ENCODE measurements around the gene R3HDM2. TPM values are rescaled to one million over a fixed set of nuclear protein-coding genes. Genes with fewer than 3 reads are reported as not detected.
"Not testable (repeated sequence)": the region's sequence is repeated elsewhere in the genome, so short reads cannot be mapped to it uniquely, and the experiment has no call there.

The R3HDM2 gene
- total RNA-seq, 2 donors from 2014 or later, result 82.7 to 116 TPM

DNA sequence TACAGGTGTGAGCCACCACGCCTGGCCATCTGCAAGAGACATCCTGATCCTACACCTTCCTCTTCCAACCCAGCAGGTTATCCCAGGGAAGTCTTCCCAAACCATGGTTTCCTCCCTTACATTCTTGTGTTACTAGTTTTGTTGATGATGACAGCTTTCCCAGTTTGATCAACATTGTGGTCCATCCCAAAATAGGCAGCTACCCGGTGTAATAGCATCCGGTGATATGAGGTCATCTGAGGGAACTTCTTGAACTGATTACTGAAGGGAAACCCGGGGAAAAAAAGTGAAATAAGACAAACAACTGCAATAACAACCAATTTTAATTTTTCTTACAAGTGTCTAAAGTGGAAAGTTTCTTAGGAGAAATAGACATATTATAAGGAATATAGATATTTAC lies 134.6 kb downstream of the R3HDM2 start:
- Mint-ChIP-seq H3K9me3 (no peaks in the 10 kb centered on the region), H3K27me3 (ENCODE audit: insufficient read depth) (no peaks in the 10 kb centered on the region), H3K36me3 (ENCODE audit: low read depth) (peaks cover 51% of the 10 kb centered on the region), H3K27ac (no peak overlapping the region), H3K4me3 (no peak overlapping the region), H3K4me1 (no peaks in the 10 kb centered on the region)
- DNase-seq, result no peak
- H3K27me3 ChIP-seq (ENCODE audit: control insufficient read depth, insufficient read depth, low read length, poor library complexity, severe bottlenecking), result no peaks in the 10 kb centered on the region
- H3K9me3 ChIP-seq (ENCODE audit: control insufficient read depth, low read length), result no peaks in the 10 kb centered on the region
- 88 to 97% methylated on average over 2 to 3 of the region's 4 CpGs for WGBS, 2 experiments (ENCODE audit: insufficient coverage in 1 of 2, insufficient read length in 1 of 2)
- no peaks in the 10 kb centered on the region for H3K4me1 ChIP-seq (ENCODE audit: control insufficient read depth, insufficient read depth, low read length)
- H3K27ac ChIP-seq (ENCODE audit: low read depth, low read length), result no peak overlapping the region
- no peak overlapping the region for H3K9ac ChIP-seq (ENCODE audit: extremely low read depth, low read length, poor library complexity, severe bottlenecking)
- peaks cover 75% of the 10 kb centered on the region for H3K36me3 ChIP-seq (ENCODE audit: control insufficient read depth, insufficient read depth, low read length)
- no peak overlapping the region for H3K4me3 ChIP-seq (ENCODE audit: low read length)
- TF ChIP-seq, protein P1, sequence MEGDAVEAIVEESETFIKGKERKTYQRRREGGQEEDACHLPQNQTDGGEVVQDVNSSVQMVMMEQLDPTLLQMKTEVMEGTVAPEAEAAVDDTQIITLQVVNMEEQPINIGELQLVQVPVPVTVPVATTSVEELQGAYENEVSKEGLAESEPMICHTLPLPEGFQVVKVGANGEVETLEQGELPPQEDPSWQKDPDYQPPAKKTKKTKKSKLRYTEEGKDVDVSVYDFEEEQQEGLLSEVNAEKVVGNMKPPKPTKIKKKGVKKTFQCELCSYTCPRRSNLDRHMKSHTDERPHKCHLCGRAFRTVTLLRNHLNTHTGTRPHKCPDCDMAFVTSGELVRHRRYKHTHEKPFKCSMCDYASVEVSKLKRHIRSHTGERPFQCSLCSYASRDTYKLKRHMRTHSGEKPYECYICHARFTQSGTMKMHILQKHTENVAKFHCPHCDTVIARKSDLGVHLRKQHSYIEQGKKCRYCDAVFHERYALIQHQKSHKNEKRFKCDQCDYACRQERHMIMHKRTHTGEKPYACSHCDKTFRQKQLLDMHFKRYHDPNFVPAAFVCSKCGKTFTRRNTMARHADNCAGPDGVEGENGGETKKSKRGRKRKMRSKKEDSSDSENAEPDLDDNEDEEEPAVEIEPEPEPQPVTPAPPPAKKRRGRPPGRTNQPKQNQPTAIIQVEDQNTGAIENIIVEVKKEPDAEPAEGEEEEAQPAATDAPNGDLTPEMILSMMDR (conservative IDR thresholded peaks at IDR 0.05), result no peak

GRCh38 chr12:57282073-57282472 lies 148.8 kb downstream of the R3HDM2 start:
- peaks cover 52% of the 10 kb centered on the region for H3K36me3 Mint-ChIP-seq (ENCODE audit: low read depth)
- H3K36me3 ChIP-seq (ENCODE audit: control insufficient read depth, insufficient read depth, low read length), result peaks cover 58% of the 10 kb centered on the region
- H3K9me3 ChIP-seq (ENCODE audit: control insufficient read depth, low read length); DNase-seq; H3K9ac ChIP-seq (ENCODE audit: extremely low read depth, low read length, poor library complexity, severe bottlenecking); H3K27me3 Mint-ChIP-seq (ENCODE audit: insufficient read depth); H3K9me3 Mint-ChIP-seq; H3K4me1 Mint-ChIP-seq; H3K4me1 ChIP-seq (ENCODE audit: control insufficient read depth, insufficient read depth, low read length); H3K4me3 ChIP-seq (ENCODE audit: low read length); H3K4me3 Mint-ChIP-seq; H3K27me3 ChIP-seq (ENCODE audit: control insufficient read depth, insufficient read depth, low read length, poor library complexity, severe bottlenecking); H3K27ac ChIP-seq (ENCODE audit: low read depth, low read length); H3K27ac Mint-ChIP-seq: not testable (repeated sequence)
- 93 to 96% methylated on average over 8 to 12 of the region's 12 CpGs for WGBS, 2 experiments (ENCODE audit: insufficient coverage in 1 of 2, insufficient read length in 1 of 2)

DNA sequence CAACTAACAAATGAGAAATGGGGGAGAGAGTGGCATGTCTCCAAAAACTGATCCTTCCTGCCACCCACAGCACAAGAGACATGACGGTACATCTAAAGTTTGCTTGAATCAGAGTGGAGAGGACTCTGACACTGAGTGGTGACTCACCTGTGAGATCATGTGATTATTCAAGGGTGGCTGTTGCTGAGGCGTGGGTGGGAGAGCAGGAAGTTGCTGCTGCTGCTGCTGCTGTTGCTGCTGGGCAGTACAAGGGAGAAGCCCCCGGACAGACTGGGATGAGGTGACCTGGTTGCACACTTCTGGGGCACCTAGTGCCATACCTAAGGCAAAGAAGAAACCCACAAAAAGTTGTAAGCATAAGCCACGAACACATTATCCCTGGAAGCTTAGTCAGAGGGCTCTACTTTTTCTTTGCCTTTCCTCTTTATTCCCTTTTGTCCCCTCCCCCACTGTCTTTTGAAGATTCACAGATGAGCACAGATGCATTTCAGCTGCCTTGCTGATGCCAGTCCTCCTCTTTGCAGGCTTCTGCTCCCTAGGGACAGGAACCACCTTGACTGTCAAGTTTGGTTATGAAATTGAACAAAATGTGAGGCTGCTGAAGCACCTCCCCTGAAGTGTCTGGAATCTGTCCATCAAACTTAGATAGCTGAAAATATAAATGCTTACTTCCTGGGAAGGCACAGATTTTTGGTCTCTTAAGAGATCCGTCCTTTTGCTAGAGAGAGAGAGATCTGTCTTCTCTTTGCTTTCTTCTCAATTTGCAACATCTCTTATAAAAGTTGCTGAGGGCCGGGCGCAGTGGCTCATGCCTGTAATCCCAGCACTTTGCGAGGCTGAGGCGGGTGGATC lies 150.4 kb downstream of the R3HDM2 start:
- H3K4me1 Mint-ChIP-seq, result peaks cover 9% of the 10 kb centered on the region

More for the DNA sequence above, 150.4 kb downstream of the R3HDM2 start:
- H3K4me1 ChIP-seq (ENCODE audit: control insufficient read depth, insufficient read depth, low read length), result no peaks in the 10 kb centered on the region
- H3K27ac Mint-ChIP-seq, result peak overlapping the region; percentile 83
- H3K9ac ChIP-seq (ENCODE audit: extremely low read depth, low read length, poor library complexity, severe bottlenecking), result no peak overlapping the region
- H3K9me3 Mint-ChIP-seq, result no peaks in the 10 kb centered on the region
- no peak overlapping the region for H3K4me3 ChIP-seq (ENCODE audit: low read length)
- peak; percentile 81 for DNase-seq
- H3K9me3 ChIP-seq (ENCODE audit: control insufficient read depth, low read length), result no peaks in the 10 kb centered on the region
- no peak overlapping the region for H3K27ac ChIP-seq (ENCODE audit: low read depth, low read length)
- peaks cover 43% of the 10 kb centered on the region for H3K36me3 ChIP-seq (ENCODE audit: control insufficient read depth, insufficient read depth, low read length)
- WGBS, 2 experiments (ENCODE audit: insufficient coverage in 1 of 2, insufficient read length in 1 of 2), result 91 to 96% methylated on average over 8 to 9 of the region's 9 CpGs
- TF ChIP-seq, protein P1 (conservative IDR thresholded peaks at IDR 0.05), result no peak
- H3K36me3 Mint-ChIP-seq (ENCODE audit: low read depth), result peaks cover 49% of the 10 kb centered on the region
- H3K27me3 ChIP-seq (ENCODE audit: control insufficient read depth, insufficient read depth, low read length, poor library complexity, severe bottlenecking), result no peaks in the 10 kb centered on the region
- no peaks in the 10 kb centered on the region for H3K27me3 Mint-ChIP-seq (ENCODE audit: insufficient read depth)
- no peak overlapping the region for H3K4me3 Mint-ChIP-seq
